HepG2 (cell line): ENCODE results near the gene KNL1. TPM values are rescaled to one million over a fixed set of nuclear protein-coding genes. Genes with fewer than 3 reads are reported as not detected.

ENCODE experiments used
- GZF1 ChIP-seq: sonication (generic); formaldehyde crosslinking; IDR thresholded peaks from 2 replicates; pipeline ENCODE4 v1.5.1; 2020; ENCODE audit warnings: mild to moderate bottlenecking, missing genetic modification reagents
- HBP1 ChIP-seq: IDR thresholded peaks from 2 replicates; pipeline ENCODE4 v1.6.1; 2016; ENCODE audit warnings: low read depth, control low read depth
- TERF1 ChIP-seq: sonication (generic); formaldehyde crosslinking; IDR thresholded peaks from 2 replicates; pipeline ENCODE4 v1.8.0; 2022; ENCODE audit warnings: mild to moderate bottlenecking, missing genetic modification reagents, moderate library complexity
- THAP8 ChIP-seq: sonication (generic); formaldehyde crosslinking; IDR thresholded peaks from 2 replicates; pipeline ENCODE4 v1.5.1; 2020; ENCODE audit warnings: missing genetic modification reagents, mild to moderate bottlenecking, borderline replicate concordance
- ZBTB10 ChIP-seq: sonication (generic); formaldehyde crosslinking; IDR thresholded peaks from 2 replicates; pipeline ENCODE4 v1.4.0; 2020; ENCODE audit warnings: missing genetic modification reagents, borderline replicate concordance
- ZHX2 ChIP-seq, 2 experiments: sonication (generic) in 1 of 2; formaldehyde crosslinking in 1 of 2; IDR thresholded peaks; 2 replicates each; pipeline versions ENCODE4 v1.6.1 to v1.9.0; 2014 to 2022; ENCODE audit warnings: antibody characterized with exemption in 1 of 2, borderline replicate concordance in 1 of 2, inconsistent platforms in 1 of 2, low read depth in 1 of 2, missing genetic modification reagents in 1 of 2
- polyA plus RNA-seq, 8 experiments: library from polyadenylated mRNA; depleted of rRNA in 3 of 8; stranded (reverse) in 7 of 8; unstranded in 1 of 8; fragments of >200 nt; fragmentation: Illumina TruSeq in 4 of 8; extraction: Trizol in 4 of 8; gene quantifications; 2 replicates each; pipeline versions ENCODE4 v1.2.1 to v1.2.3, GENCODE V29; 2011 to 2016; ENCODE audit warnings: low read depth in 4 of 8, missing spikeins in 1 of 8, mixed read lengths in 1 of 8; ENCODE audit not compliant: insufficient read depth in 1 of 8
- total RNA-seq, 5 experiments: library from RNA; depleted of rRNA; stranded (reverse); fragments of >200 nt; fragmentation: Illumina TruSeq; extraction: Trizol; gene quantifications; 2 replicates each; pipeline ENCODE4 v1.2.3, GENCODE V29; 2016; ENCODE audit warnings: low read depth in 1 of 5

The KNL1 gene
- total and polyA plus RNA-seq, 2 of the 13 experiments (the other 11 are each of a cell fraction or from before 2014, with no cell fraction given) = 8.0 to 21.4 TPM

GRCh38 chr15:40694688-40695468 lies 100.8 kb downstream of the KNL1 start, which contains the start of gene RAD51 (continued):
- TF ChIP-seq THAP8 (CRISPR knock-in tag) (no peak), TERF1 (CRISPR knock-in tag) (no peak), ZHX2 (IDR thresholded peaks at IDR 0.05; ENCODE audit: low read depth) (no peak), ZHX2 (CRISPR knock-in tag; IDR thresholded peaks at IDR 0.05; ENCODE audit: borderline replicate concordance) (peak; percentile 44; the same call in 1 of the 2 replicates), HBP1 (CRISPR knock-in tag) (peak; percentile 84; the same call in 1 of the 2 replicates), ZBTB10 (CRISPR knock-in tag) (peak; percentile 71; the same call in 1 of the 2 replicates), GZF1 (CRISPR knock-in tag) (0 out of 2 replicates have a peak, but pooled peaks have one; percentile 57)
